Glutamatergic neuron (in vitro differentiated cells): ENCODE data around the gene BPIFB4. TPM values are rescaled to one million over a fixed set of nuclear protein-coding genes. Genes with fewer than 3 reads are reported as not detected.

Experiments used
- DNase-seq: peaks from one replicate; pipeline ENCODE4 v3.0.0; 2022
- H3K27ac Mint-ChIP-seq: one replicate; pipeline ENCODE4 v1.8.0; 2020; ENCODE audit warnings: mild to moderate bottlenecking, mixed read lengths, inconsistent platforms; ENCODE audit not compliant: unreplicated experiment
- H3K27me3 Mint-ChIP-seq: one replicate; pipeline ENCODE4 v1.8.0; 2020; ENCODE audit warnings: mild to moderate bottlenecking, moderate library complexity, mixed read lengths, inconsistent platforms; ENCODE audit not compliant: unreplicated experiment
- H3K36me3 Mint-ChIP-seq: one replicate; pipeline ENCODE4 v1.8.0; 2020; ENCODE audit warnings: mild to moderate bottlenecking, mixed read lengths, inconsistent platforms; ENCODE audit not compliant: unreplicated experiment
- H3K4me1 Mint-ChIP-seq: one replicate; pipeline ENCODE4 v1.8.0; 2020; ENCODE audit warnings: mild to moderate bottlenecking, low read depth, mixed read lengths, inconsistent platforms; ENCODE audit not compliant: unreplicated experiment
- H3K4me3 Mint-ChIP-seq: one replicate; pipeline ENCODE4 v1.8.0; 2020; ENCODE audit warnings: mild to moderate bottlenecking, mixed read lengths, inconsistent platforms; ENCODE audit not compliant: unreplicated experiment
- H3K9me3 Mint-ChIP-seq: one replicate; pipeline ENCODE4 v1.8.0; 2020; ENCODE audit warnings: mild to moderate bottlenecking, moderate library complexity, mixed read lengths, inconsistent platforms; ENCODE audit not compliant: unreplicated experiment
- total RNA-seq: library from RNA; stranded (reverse); fragmentation: NEBNext Ultra II Directional; extraction: Animal tissue kit (Norgen Biotek cat#: 25700); gene quantifications from one replicate; pipeline ENCODE4 v1.2.1, GENCODE V29; 2021; ENCODE audit not compliant: unreplicated experiment
- TF ChIP-seq, protein P1 (sequence below): fragments of 200-600 bp; sonication (generic); IDR thresholded peaks from one replicate; pipeline ENCODE4 v1.5.0; 2021; ENCODE audit not compliant: partially characterized antibody, unreplicated experiment

The BPIFB4 gene
- total RNA-seq, 1 donor from 2014 or later: not detected

DNA sequence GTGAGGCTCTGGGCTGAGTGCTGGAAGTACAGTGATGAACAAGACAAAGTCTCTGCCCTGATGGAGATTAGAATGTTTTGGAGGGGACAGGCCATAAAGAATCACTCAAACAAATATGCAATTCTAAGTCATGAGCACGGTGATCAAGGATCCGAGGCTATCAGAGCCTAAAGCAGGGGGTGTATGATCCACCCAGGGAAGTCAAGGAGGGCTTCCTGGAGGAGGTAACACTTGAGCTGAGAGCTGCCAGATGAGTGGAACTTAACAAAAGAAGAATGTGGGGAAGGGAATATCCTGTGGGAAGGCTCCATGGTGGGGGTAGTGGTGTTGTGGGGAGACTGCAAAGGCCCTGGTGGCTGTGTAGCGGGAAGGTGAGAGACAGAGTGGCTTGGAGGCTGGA lies 12.2 kb downstream of the BPIFB4 start:
- Mint-ChIP-seq H3K27ac (no peak overlapping the region), H3K9me3 (peaks cover 2% of the 10 kb centered on the region), H3K4me3 (no peak overlapping the region), H3K4me1 (no peaks in the 10 kb centered on the region), H3K27me3 (peaks cover 5% of the 10 kb centered on the region), H3K36me3 (no peaks in the 10 kb centered on the region)
- no peak for DNase-seq
- TF ChIP-seq, protein P1, sequence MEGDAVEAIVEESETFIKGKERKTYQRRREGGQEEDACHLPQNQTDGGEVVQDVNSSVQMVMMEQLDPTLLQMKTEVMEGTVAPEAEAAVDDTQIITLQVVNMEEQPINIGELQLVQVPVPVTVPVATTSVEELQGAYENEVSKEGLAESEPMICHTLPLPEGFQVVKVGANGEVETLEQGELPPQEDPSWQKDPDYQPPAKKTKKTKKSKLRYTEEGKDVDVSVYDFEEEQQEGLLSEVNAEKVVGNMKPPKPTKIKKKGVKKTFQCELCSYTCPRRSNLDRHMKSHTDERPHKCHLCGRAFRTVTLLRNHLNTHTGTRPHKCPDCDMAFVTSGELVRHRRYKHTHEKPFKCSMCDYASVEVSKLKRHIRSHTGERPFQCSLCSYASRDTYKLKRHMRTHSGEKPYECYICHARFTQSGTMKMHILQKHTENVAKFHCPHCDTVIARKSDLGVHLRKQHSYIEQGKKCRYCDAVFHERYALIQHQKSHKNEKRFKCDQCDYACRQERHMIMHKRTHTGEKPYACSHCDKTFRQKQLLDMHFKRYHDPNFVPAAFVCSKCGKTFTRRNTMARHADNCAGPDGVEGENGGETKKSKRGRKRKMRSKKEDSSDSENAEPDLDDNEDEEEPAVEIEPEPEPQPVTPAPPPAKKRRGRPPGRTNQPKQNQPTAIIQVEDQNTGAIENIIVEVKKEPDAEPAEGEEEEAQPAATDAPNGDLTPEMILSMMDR: no peak

DNA sequence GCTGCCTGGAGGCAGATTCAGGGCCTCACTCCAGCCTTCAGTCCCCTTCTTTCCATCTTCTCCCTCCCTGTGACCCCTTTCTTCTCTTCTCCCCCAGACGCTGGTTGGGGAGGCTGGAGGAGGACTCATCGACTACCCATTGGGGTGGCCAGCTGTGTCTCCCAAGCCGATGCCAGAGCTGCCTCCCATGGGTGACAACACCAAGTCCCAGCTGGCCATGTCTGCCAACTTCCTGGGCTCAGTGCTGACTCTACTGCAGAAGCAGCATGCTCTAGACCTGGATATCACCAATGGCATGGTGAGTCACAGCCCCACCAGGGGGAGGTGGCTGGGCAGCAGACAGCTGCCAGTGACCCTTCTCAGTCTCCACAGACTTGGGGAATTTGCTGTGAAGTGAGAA lies 12.9 kb downstream of the BPIFB4 start:
- Mint-ChIP-seq H3K4me1 (no peaks in the 10 kb centered on the region), H3K9me3 (peaks cover 2% of the 10 kb centered on the region), H3K36me3 (no peaks in the 10 kb centered on the region), H3K27ac (no peak overlapping the region), H3K27me3 (peaks cover 5% of the 10 kb centered on the region), H3K4me3 (no peak overlapping the region)
- TF ChIP-seq, protein P1: no peak
- no peak for DNase-seq

DNA sequence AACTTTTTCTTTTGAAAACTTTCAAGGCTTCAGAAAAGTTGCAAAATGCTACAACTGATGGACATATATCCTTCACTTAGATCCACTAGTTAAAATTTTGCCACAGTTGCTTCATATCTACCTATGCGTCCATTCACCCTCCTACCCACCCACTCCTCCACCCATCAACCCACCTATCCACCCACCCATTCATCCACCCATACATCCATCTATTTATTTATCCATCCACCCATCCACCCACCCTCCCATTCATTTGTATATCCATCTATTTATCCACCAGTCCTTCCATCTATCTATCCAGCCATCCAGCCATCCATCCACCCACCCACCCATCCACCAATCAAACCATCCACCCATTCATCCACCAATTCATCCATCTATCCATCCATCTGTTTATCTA lies 13.6 kb downstream of the BPIFB4 start:
- H3K36me3 Mint-ChIP-seq: no peaks in the 10 kb centered on the region
- H3K4me1 Mint-ChIP-seq: no peaks in the 10 kb centered on the region
- no peak overlapping the region for H3K27ac Mint-ChIP-seq
- peaks cover 2% of the 10 kb centered on the region for H3K27me3 Mint-ChIP-seq
- no peak for DNase-seq
- H3K9me3 Mint-ChIP-seq: peaks cover 2% of the 10 kb centered on the region
- TF ChIP-seq, protein P1: no peak
- H3K4me3 Mint-ChIP-seq: no peak overlapping the region

DNA sequence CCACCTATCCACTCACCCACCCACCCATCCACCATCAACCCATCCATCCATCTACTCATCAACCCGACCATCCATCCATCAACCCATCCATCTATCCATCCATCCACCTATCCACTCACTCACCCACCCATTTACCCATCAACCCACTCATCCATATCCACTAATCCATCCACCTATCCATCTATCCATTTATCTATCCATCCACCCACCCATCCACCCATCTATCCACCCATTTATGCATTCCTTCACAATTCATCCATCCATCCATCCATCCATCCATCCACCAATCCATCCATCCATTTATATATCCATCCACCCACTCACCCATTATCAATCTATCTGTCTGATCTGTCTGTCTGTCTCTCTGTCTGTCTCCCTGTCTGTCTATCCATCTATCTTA lies 14.1 kb downstream of the BPIFB4 start:
- Mint-ChIP-seq H3K4me1 (no peaks in the 10 kb centered on the region), H3K27ac (no peak overlapping the region), H3K36me3 (no peaks in the 10 kb centered on the region), H3K9me3 (no peaks in the 10 kb centered on the region), H3K4me3 (no peak overlapping the region), H3K27me3 (peaks cover 2% of the 10 kb centered on the region)
- TF ChIP-seq, protein P1: no peak
- DNase-seq: no peak

DNA sequence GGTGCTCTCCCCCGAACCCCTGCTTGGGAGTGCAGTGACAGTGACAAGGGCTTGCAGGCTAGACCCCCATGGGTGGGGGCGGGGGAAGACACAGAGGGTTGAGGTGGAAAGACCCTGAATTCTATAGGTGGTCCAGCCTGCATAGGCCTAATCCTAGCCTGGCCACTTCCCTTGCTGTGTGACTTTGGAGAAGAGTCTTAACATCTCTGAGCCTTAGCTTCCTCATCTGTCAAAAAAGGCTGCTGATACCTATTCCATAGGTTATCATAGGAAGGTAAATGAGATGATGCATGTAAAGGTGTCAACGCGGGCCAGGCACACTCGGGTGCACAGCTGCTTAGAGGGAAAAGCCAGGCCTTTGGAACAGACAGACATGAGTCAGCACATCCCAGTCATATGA lies 15.8 kb downstream of the BPIFB4 start:
- Mint-ChIP-seq H3K9me3 (no peaks in the 10 kb centered on the region), H3K36me3 (no peaks in the 10 kb centered on the region), H3K4me1 (no peaks in the 10 kb centered on the region), H3K27me3 (no peaks in the 10 kb centered on the region), H3K27ac (no peak overlapping the region), H3K4me3 (no peak overlapping the region)
- no peak for DNase-seq
- TF ChIP-seq, protein P1: no peak
